ENCODE measurements around the gene KRTAP10-9. TPM values are rescaled to one million over a fixed set of nuclear protein-coding genes. Genes with fewer than 3 reads are reported as not detected.
A peak's percentile ranks its signal among the peaks of the same experiment; 100 is the strongest.
"Not testable (repeated sequence)": the region's sequence is repeated elsewhere in the genome, so short reads cannot be mapped to it uniquely, and the experiment has no call there.

Gene KRTAP10-9
- total RNA-seq, 1 experiment from 2014 or later: not detected

DNA sequence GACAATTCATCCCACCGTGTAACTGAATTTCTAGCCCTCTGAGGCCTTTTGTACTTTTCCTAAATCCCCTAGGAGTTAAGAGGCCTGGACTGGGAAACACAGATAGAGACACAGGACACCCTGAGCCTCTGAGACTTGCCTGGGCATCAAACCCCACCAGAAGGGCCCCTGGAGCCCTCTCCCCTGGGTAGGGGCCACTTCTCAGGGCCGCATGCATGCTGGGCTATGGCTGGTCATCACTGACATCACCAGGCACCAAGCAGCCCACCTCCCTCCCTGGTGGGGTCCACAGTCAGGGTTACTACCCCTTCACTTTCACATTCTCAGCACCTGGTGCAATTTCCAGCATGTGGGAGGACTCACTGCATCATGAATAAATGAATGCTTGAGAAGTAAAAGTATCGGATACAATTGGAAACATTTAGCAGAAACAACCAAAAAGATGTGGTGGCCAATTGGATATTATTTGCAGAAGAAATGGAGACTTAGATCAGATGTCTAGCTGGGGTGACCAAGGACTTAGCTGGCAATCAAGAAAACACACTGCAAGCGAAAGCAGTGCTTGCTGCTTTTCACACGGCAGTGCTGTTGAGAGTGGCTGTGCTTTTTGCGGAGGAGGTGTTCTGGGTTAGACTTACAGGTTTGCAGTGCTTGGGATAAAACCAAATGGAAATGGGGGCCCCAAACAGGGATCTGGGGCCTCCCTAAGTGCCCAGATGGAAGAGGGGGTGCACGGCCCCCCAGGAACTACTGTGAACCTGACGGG lies 27.4 kb upstream of the KRTAP10-9 start:
- no peaks in the 10 kb centered on the region for H3K27me3 ChIP-seq (replicated peaks; ENCODE audit: insufficient read depth, low read depth, low read length, poor library complexity)
- TF ChIP-seq EZH2 (IDR thresholded peaks at IDR 0.05; ENCODE audit: borderline replicate concordance, low read depth, low read length, poor library complexity, severe bottlenecking) (no peak), CTCF (conservative IDR thresholded peaks at IDR 0.05; ENCODE audit: low read depth, low read length) (no peak)
- H3K9me3 ChIP-seq (ENCODE audit: low read depth, low read length, poor library complexity, severe bottlenecking): peaks cover 3% of the 10 kb centered on the region
- POLR2A ChIA-PET (ENCODE audit: low non-redundant PET): no interaction called here
- CTCF ChIA-PET: no interaction called here
- H3K4me3 ChIP-seq (ENCODE audit: low read depth, low read length, poor library complexity, severe bottlenecking): no peak overlapping the region
- no peak overlapping the region for H3K27ac ChIP-seq (ENCODE audit: low read depth, low read length, poor library complexity, severe bottlenecking)
- no peaks in the 10 kb centered on the region for H3K36me3 ChIP-seq (ENCODE audit: insufficient read depth, low read length, poor library complexity, severe bottlenecking)
- DNase-seq (ENCODE audit: low spot score): no peak
- no TSS peak for BruUV-seq (replicated peaks)
- intact Hi-C loops (cut with micrococcal nuclease; ENCODE audit: unreplicated experiment): loop anchor here (10.0 kb wide), 1 partner anchor 55 kb away; the partner anchor contains the start of gene KRTAP10-1
- no peaks in the 10 kb centered on the region for H3K4me1 ChIP-seq (ENCODE audit: insufficient read depth, low read length, poor library complexity, severe bottlenecking)

DNA sequence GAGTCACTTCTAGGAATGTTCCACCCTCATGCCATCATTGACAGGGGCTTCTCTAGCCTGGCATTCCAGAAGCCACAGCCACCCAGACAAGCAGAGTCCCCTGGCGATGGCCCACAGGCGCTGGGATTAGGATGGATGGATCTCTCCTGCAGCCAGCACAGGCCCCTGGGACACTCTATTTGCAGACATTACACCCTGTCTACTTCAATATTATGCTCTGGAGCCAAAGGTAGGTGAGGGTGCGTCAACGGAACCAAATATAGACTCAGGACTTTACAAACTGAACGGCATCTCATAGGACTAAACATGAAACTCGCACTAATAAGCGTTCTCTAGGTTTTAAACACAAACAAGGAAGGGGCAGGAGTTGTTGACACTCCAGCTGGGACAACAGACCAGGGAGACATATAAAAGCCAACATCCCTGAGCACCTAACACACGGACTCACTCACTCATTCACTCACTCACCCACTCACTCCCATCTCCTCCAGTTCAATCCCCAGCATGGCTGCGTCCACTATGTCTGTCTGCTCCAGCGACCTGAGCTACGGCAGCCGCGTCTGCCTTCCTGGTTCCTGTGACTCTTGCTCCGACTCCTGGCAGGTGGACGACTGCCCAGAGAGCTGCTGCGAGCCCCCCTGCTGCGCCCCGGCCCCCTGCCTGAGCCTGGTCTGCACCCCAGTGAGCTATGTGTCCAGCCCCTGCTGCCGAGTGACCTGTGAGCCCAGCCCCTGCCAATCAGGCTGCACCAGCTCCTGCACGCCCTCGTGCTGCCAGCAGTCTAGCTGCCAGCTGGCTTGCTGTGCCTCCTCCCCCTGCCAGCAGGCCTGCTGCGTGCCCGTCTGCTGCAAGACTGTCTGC lies 26.5 kb upstream of the KRTAP10-9 start, which contains the start of gene KRTAP10-7:
TSS of gene KRTAP10-7 (plus strand) at position 480 of the 861 bp plus-strand sequence. CDS start at position 505, 25 bp downstream.
- BruUV-seq (replicated peaks); H3K4me1 ChIP-seq (ENCODE audit: insufficient read depth, low read length, poor library complexity, severe bottlenecking); POLR2A ChIA-PET (ENCODE audit: low non-redundant PET); H3K27me3 ChIP-seq (replicated peaks; ENCODE audit: insufficient read depth, low read depth, low read length, poor library complexity); H3K9me3 ChIP-seq (ENCODE audit: low read depth, low read length, poor library complexity, severe bottlenecking); DNase-seq (ENCODE audit: low spot score); H3K4me3 ChIP-seq (ENCODE audit: low read depth, low read length, poor library complexity, severe bottlenecking); H3K27ac ChIP-seq (ENCODE audit: low read depth, low read length, poor library complexity, severe bottlenecking); H3K36me3 ChIP-seq (ENCODE audit: insufficient read depth, low read length, poor library complexity, severe bottlenecking): not testable (repeated sequence)
- CTCF ChIA-PET: interaction anchor here (0.6 kb wide), 1 partner anchor 123 kb away, joined by 3 read pairs; no protein-coding TSS in a partner anchor
- intact Hi-C loops (cut with micrococcal nuclease; ENCODE audit: unreplicated experiment): loop anchor here (10.0 kb wide), 1 partner anchor 56 kb away; the partner anchor contains the start of gene KRTAP10-1

GRCh38 chr21:44601091-44601490 lies 25.8 kb upstream of the KRTAP10-9 start:
- intact Hi-C loops (cut with micrococcal nuclease; ENCODE audit: unreplicated experiment): loop anchor here (10.0 kb wide), 1 partner anchor 56 kb away; the partner anchor contains the start of gene KRTAP10-1
- H3K36me3 ChIP-seq (ENCODE audit: insufficient read depth, low read length, poor library complexity, severe bottlenecking); CTCF ChIA-PET; H3K9me3 ChIP-seq (ENCODE audit: low read depth, low read length, poor library complexity, severe bottlenecking); POLR2A ChIA-PET (ENCODE audit: low non-redundant PET); H3K27me3 ChIP-seq (replicated peaks; ENCODE audit: insufficient read depth, low read depth, low read length, poor library complexity); H3K4me1 ChIP-seq (ENCODE audit: insufficient read depth, low read length, poor library complexity, severe bottlenecking); BruUV-seq (replicated peaks); H3K4me3 ChIP-seq (ENCODE audit: low read depth, low read length, poor library complexity, severe bottlenecking); H3K27ac ChIP-seq (ENCODE audit: low read depth, low read length, poor library complexity, severe bottlenecking): not testable (repeated sequence)
- DNase-seq (ENCODE audit: low spot score): peak; percentile 29
